PC-3 (cell line): ENCODE results near the gene OSTM1. TPM values are rescaled to one million over a fixed set of nuclear protein-coding genes. Genes with fewer than 3 reads are reported as not detected.

Experiments
- ATAC-seq: fragments of 200-7000 bp; cut with Tn5 transposase; 2 replicates; pipeline ENCODE4 v1.9.1; 2020; ENCODE audit warnings: mild to moderate bottlenecking, moderate library complexity
- BruUV-seq: library from RNA; stranded (reverse); fragments of 400-500 nt; replicated peaks from 2 replicates; lab custom pipeline; 2021; lab: Mats Ljungman, UMichigan
- CTCF ChIA-PET: fragments of 300-600 bp; sonication (Branson Sonifier 250); formaldehyde crosslinking; loops from one replicate; lab custom pipeline; 2022; ENCODE audit warnings: antibody characterized with exemption; lab: Charles Lee
- POLR2A ChIA-PET: fragments of 300-600 bp; sonication (Branson Sonifier 250); formaldehyde crosslinking; loops from one replicate; lab custom pipeline; 2022; ENCODE audit warnings: antibody characterized with exemption; ENCODE audit not compliant: unreplicated experiment; lab: Charles Lee
- DNase-seq: peaks from one replicate; pipeline ENCODE4 v3.0.0-alpha.2; 2015
- H2AFZ ChIP-seq: fragments of 300-600 bp; sonication (generic); 2 replicates; pipeline ENCODE4 v1.6.0; 2016; ENCODE audit warnings: antibody characterized with exemption, low read length
- H3F3A ChIP-seq: fragments of 300-600 bp; sonication (generic); one replicate; pipeline ENCODE4 v1.6.0; 2017; ENCODE audit warnings: antibody characterized with exemption, low read length, control low read depth, mild to moderate bottlenecking; ENCODE audit not compliant: unreplicated experiment
- H3K27ac ChIP-seq: fragments of 300-600 bp; sonication (generic); 2 replicates; pipeline ENCODE4 v1.5.1; 2016; ENCODE audit warnings: mild to moderate bottlenecking, low read length
- H3K27me3 ChIP-seq: fragments of 300-600 bp; sonication (generic); 2 replicates; pipeline ENCODE4 v1.6.1; 2016; ENCODE audit warnings: low read length, mixed read lengths
- H3K36me3 ChIP-seq: fragments of 300-600 bp; sonication (generic); 2 replicates; pipeline ENCODE4 v1.6.1; 2016; ENCODE audit warnings: low read depth, mixed run types, low read length, mixed read lengths
- H3K4me1 ChIP-seq: fragments of 300-600 bp; sonication (generic); 2 replicates; pipeline ENCODE4 v1.5.1; 2016; ENCODE audit warnings: low read length; ENCODE audit not compliant: insufficient read depth
- H3K4me2 ChIP-seq: fragments of 300-600 bp; sonication (generic); 2 replicates; pipeline ENCODE4 v1.6.0; 2016; ENCODE audit warnings: low read length
- H3K4me3 ChIP-seq: fragments of 300-600 bp; sonication (generic); 2 replicates; pipeline ENCODE4 v1.5.1; 2016; ENCODE audit warnings: mild to moderate bottlenecking, low read length, mixed read lengths
- H3K79me2 ChIP-seq: fragments of 300-600 bp; sonication (generic); 2 replicates; pipeline ENCODE4 v1.6.1; 2017; ENCODE audit warnings: low read length, mixed read lengths
- H3K9ac ChIP-seq: fragments of 300-600 bp; sonication (generic); 2 replicates; pipeline ENCODE4 v1.6.0; 2016; ENCODE audit warnings: mild to moderate bottlenecking, low read length
- H3K9me2 ChIP-seq: fragments of 300-600 bp; sonication (generic); replicated peaks from 2 replicates; pipeline ENCODE4 v1.6.1; 2016; ENCODE audit warnings: mixed run types, low read length, mixed read lengths
- H3K9me3 ChIP-seq: fragments of 300-600 bp; sonication (generic); 2 replicates; pipeline ENCODE4 v1.6.1; 2016; ENCODE audit warnings: low read length, mixed read lengths
- H4K20me1 ChIP-seq: fragments of 300-600 bp; sonication (generic); 2 replicates; pipeline ENCODE4 v1.6.1; 2016; ENCODE audit warnings: low read length, mixed read lengths
- CTCF ChIP-seq: fragments of 300-600 bp; sonication (generic); conservative IDR thresholded peaks from 2 replicates; pipeline ENCODE4 v1.5.1; 2017; ENCODE audit warnings: antibody characterized with exemption, low read depth, mild to moderate bottlenecking, low read length
- EZH2 ChIP-seq: fragments of 300-600 bp; sonication (generic); IDR thresholded peaks from one replicate; pipeline ENCODE4 v1.6.1; 2017; ENCODE audit warnings: antibody characterized with exemption, mild to moderate bottlenecking, low read length; ENCODE audit not compliant: unreplicated experiment
- EZH2phosphoT487 ChIP-seq: fragments of 300-600 bp; sonication (generic); IDR thresholded peaks from 2 replicates; pipeline ENCODE4 v1.6.1; 2018; ENCODE audit warnings: mild to moderate bottlenecking, antibody characterized with exemption, low read length, borderline replicate concordance
- intact Hi-C: fragments of 100-400 bp; cut with micrococcal nuclease; formaldehyde crosslinking; loops from 2 replicates; pipeline ENCODE4 v1.9.0; 2023
- total RNA-seq: library from RNA; depleted of rRNA; stranded (reverse); fragments of >200 nt; gene quantifications from 2 replicates; pipeline ENCODE4 v1.2.3, GENCODE V29; 2014

OSTM1 gene
- total RNA-seq, 1 experiment from 2014 or later: 13.5 TPM

GRCh38 chr6:108029226-108029921 is 45.2 kb downstream of the OSTM1 start:
- H3K4me2 ChIP-seq: no peak overlapping the region
- ATAC-seq: no peak
- no TSS peak for BruUV-seq
- no peak for TF ChIP-seq EZH2
- TF ChIP-seq EZH2phosphoT487: no peak
- no peak for TF ChIP-seq CTCF
- no peaks in the 10 kb centered on the region for H3K9me3 ChIP-seq
- no peaks in the 10 kb centered on the region for H4K20me1 ChIP-seq
- no peak overlapping the region for H3K27ac ChIP-seq
- no peak for DNase-seq
- no peaks in the 10 kb centered on the region for H3K36me3 ChIP-seq
- ChIA-PET POLR2A (no interaction called here), CTCF (no interaction called here)
- H3K9me2 ChIP-seq: no peaks in the 10 kb centered on the region
- H3K9ac ChIP-seq: no peak overlapping the region
- no peaks in the 10 kb centered on the region for H3K27me3 ChIP-seq
- no peak overlapping the region for H2AFZ ChIP-seq
- no peaks in the 10 kb centered on the region for H3F3A ChIP-seq
- no peaks in the 10 kb centered on the region for H3K79me2 ChIP-seq
- no peak overlapping the region for H3K4me3 ChIP-seq
- H3K4me1 ChIP-seq: no peaks in the 10 kb centered on the region
- intact Hi-C loops: no loop called here

GRCh38 chr6:108027594-108027993 is 46.9 kb downstream of the OSTM1 start:
- H3K9me3 ChIP-seq: no peaks in the 10 kb centered on the region
- no TSS peak for BruUV-seq
- ChIA-PET POLR2A (no interaction called here), CTCF (no interaction called here)
- no peaks in the 10 kb centered on the region for H3F3A ChIP-seq
- H3K27me3 ChIP-seq: no peaks in the 10 kb centered on the region
- no peak for ATAC-seq
- H2AFZ ChIP-seq: no peak overlapping the region
- TF ChIP-seq CTCF (no peak), EZH2 (no peak), EZH2phosphoT487 (no peak)
- DNase-seq: peak; percentile 34
- no peaks in the 10 kb centered on the region for H3K79me2 ChIP-seq
- no peak overlapping the region for H3K4me3 ChIP-seq
- no peaks in the 10 kb centered on the region for H3K4me1 ChIP-seq
- no peak overlapping the region for H3K9ac ChIP-seq
- H4K20me1 ChIP-seq: no peaks in the 10 kb centered on the region
- H3K9me2 ChIP-seq: no peaks in the 10 kb centered on the region
- no peak overlapping the region for H3K27ac ChIP-seq
- intact Hi-C loops: no loop called here
- H3K4me2 ChIP-seq: no peak overlapping the region
- no peaks in the 10 kb centered on the region for H3K36me3 ChIP-seq

- no peaks in the 10 kb centered on the region for H3K79me2 ChIP-seq
- H3K36me3 ChIP-seq: no peaks in the 10 kb centered on the region
- H3K9me3 ChIP-seq: no peaks in the 10 kb centered on the region
- no TSS peak for BruUV-seq
- CTCF ChIA-PET: no interaction called here
- no peak overlapping the region for H3K4me3 ChIP-seq
- H2AFZ ChIP-seq: no peak overlapping the region
- no peaks in the 10 kb centered on the region for H3K27me3 ChIP-seq
- no peak overlapping the region for H3K27ac ChIP-seq
- no peaks in the 10 kb centered on the region for H4K20me1 ChIP-seq
- no peaks in the 10 kb centered on the region for H3F3A ChIP-seq
- no peak overlapping the region for H3K9ac ChIP-seq
- intact Hi-C loops: no loop called here
- TF ChIP-seq CTCF: no peak
- no peak for TF ChIP-seq EZH2phosphoT487
- TF ChIP-seq EZH2: no peak
- DNase-seq (no peak), ATAC-seq (no peak)
- H3K9me2 ChIP-seq: no peaks in the 10 kb centered on the region
- POLR2A ChIA-PET: no interaction called here
- no peaks in the 10 kb centered on the region for H3K4me1 ChIP-seq
- no peak overlapping the region for H3K4me2 ChIP-seq
Measured at GRCh38 chr6:108027056-108027455, 47.5 kb downstream of the OSTM1 start.
